HG03280 (cell line): ENCODE measurements around the gene MAST3.
A peak's percentile ranks its signal among the peaks of the same experiment; 100 is the strongest.

Source experiments
- ATAC-seq: cut with Tn5 transposase; IDR thresholded peaks from one replicate; pipeline ENCODE4 v1.9.1; 2021; ENCODE audit warnings: mild to moderate bottlenecking, moderate library complexity; ENCODE audit not compliant: unreplicated experiment

Gene MAST3

DNA sequence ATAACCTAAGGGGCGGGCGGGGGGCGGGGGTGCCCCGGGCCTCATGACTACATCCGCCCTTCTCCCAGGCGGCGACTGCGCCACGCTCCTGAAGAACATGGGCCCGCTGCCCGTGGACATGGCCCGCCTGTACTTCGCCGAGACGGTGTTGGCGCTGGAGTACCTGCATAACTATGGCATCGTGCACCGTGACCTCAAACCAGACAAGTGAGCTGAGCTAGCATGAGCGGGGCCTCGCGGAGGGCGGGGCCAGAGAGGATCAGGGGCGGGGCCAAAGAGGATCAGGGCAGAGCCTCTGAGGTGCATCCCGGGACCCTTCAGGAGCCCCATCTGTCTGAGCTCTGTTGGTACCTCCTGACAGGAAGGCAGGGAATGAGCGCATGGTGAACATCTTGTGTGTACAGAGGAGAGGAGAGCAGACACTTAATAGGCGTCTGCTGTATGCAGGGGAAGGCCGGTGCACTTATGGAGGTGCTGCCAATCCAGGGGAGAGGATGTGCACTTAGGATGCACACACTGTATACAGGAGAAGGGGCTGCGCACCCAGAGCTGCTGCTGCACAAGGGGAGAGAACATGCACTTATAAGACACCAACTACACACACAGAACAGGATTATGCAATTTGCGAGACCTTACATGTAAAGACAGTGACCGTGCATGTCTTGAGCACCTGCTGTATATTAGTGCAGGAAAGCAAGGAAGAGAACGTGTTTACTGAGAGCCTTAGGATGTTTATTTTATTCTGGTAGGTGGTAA lies 34.4 kb downstream of the MAST3 start:
- no peak for ATAC-seq

DNA sequence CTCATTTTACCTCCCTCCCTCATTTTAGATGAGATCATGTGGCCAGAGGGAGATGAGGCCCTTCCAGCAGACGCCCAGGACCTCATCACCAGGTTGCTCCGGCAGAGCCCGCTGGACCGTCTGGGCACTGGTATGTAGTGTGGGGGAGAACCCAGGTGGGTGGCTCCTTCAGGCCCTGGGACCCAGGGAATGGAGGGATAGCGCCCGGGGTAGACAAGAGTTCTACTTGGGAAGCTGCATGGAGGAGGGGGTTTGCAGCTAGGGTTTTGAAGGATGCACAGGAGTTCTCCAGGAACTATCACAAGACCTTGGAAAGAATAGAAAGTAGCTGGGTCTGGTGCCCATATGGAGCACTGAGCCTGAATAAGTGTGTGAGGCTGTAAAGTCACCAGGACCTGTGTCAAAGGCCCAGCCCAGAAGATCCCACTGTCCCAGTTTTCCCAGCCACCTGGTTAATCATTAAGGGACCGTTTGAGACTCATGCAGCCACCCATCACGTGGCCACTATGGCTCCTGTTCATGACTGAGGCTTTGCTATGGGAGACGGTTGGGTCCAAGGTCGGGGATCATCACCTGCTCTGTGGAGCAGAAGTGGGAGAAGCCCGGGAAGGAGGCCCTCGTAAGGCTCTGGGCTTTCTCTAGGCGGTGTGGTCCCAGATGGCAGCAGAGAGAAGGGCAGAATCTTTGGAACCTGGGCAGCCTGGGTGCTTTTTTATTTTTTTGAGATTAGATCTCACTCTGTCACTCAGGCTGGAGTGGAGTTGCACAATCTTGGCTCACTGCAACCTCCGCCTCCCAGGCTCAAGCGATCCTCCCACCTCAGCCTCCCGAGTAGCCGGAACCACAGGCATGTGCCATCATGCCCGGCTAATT lies 38.4 kb downstream of the MAST3 start:
- no peak for ATAC-seq

DNA sequence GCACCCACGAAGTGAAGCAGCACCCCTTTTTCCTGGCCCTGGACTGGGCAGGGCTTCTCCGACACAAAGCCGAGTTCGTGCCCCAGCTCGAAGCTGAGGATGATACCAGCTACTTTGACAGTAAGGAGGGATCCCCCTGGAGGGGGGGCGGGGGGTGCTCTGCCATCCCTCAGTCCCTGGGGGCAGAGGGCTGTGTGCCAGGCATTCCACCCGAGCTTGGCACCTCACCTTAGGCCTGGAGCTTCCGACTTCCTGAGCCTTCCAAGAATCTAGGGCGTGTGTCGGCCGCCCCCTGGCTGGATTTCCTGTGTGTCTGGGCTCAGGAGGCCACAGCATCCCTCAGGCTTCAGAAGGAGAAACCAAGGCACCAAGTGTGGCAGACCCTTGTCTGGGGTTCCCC lies 39.7 kb downstream of the MAST3 start:
- no peak for ATAC-seq

DNA sequence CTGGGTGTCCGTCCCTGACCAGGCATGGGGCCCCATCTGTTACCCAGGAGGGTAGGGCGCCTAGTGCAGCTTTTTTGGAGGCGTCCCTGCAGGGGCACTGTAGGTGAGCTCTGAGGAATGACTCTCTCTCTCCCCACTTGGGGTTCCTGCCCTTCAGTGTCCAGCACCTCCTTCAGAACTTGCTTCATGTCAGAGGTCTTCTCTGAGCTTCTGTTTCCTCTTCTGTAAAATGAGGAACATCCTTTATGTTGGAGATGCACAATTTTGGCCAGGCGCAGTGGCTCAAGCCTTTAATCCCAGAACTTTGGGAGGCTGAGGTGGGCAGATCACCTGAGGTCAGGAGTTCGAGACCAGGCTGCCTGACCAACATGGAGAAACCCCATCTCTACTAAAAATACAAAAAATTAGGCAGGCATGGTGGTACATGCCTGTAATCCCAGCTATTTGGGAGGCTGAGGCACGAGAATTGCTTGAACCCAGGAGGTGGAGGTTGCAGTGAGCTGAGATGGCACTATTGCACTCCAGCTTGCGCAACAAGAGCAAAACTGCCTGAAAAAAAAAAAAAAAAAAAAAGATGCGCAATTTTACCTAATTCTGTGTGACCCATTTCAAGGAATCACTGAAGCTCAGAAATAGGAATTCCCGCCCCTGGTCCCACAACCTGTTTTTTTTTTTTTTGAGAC lies 40.2 kb downstream of the MAST3 start:
- no peak for ATAC-seq

DNA sequence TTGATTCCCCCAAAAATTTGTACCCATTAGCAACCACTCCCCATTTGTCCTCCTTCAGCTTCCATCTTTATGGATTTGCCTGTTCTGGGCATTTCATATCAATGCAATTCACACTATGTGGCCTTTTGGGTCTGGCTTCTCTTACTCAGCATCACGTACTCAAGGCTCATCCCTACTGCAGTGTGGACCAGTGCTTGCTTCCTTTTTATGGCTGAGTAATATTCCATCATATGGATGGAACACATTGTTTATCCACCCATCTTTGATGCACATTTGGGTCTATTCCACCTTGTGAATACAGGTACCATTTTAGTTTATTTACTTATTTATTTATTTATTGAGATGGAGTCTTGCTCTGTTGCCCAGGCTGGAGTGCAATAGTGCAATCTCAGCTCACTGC lies 42.9 kb downstream of the MAST3 start:
- no peak for ATAC-seq

DNA sequence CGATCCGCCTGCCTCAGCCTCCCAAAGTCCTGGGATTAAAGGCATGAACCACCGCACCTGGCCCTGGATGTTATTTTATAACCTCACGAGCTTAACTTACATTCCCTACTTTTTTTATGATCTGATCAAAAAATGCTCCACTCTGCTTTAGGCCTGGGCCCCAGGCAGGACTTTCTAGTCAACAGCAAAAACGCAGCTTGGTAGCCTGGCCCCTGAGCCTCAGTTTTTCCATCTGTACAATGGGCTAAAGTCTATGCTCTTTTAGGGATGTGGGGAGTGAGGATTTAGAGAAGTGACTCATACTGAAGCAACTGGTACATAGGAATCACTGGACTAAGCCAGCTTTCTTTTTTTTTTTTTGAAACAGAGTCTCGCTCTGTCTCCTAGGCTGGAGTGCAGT lies 43.5 kb downstream of the MAST3 start:
- no peak for ATAC-seq

DNA sequence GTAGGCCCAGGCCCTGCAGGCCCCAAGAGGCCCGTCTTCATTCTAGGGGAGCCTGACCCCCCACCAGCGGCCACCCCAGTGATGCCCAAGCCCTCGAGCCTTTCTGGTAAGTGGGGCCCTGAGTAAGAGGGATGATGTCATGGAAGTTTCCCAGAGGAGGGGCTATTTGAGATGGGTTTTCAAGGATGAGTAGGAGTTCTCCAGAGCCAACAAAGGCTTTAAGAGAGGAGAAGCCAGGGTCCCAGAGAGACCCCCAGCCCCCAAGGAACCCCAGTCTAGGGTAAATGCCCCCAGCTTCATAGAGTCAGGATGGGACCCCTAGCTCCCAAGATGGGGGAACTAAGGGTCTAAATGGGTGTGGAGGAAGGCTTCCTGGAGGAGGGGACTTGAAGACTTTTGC lies 46.3 kb downstream of the MAST3 start:
- ATAC-seq: no peak

DNA sequence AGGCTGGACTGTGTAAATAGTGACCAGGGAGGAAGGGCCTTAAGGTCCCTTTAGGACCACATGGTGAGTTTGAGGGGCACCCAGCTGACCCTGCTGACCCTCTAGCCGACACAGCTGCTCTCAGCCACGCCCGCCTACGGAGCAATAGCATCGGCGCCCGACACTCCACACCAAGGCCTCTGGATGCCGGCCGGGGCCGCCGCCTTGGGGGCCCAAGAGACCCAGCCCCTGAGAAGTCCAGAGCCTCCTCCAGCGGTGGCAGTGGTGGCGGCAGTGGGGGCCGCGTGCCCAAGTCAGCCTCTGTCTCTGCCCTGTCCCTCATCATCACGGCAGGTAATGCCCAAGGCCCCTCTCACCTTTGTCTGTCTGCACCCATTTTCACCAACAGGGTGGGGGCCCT lies 46.8 kb downstream of the MAST3 start:
- ATAC-seq: no peak

DNA sequence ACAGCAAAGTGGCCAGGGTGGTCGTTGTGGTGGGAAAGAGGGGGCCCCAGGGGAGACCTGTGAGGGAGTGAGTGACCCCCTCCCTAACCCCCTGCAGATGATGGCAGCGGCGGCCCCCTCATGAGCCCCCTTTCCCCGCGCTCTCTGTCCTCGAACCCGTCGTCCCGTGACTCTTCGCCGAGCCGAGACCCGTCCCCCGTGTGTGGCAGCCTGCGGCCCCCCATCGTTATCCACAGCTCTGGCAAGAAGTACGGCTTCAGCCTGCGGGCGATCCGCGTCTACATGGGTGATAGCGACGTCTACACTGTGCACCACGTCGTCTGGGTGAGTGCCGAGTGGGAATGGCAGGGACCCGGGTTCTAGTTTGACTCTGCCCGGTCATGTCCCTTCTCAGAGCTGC lies 47.3 kb downstream of the MAST3 start:
- ATAC-seq: no peak

DNA sequence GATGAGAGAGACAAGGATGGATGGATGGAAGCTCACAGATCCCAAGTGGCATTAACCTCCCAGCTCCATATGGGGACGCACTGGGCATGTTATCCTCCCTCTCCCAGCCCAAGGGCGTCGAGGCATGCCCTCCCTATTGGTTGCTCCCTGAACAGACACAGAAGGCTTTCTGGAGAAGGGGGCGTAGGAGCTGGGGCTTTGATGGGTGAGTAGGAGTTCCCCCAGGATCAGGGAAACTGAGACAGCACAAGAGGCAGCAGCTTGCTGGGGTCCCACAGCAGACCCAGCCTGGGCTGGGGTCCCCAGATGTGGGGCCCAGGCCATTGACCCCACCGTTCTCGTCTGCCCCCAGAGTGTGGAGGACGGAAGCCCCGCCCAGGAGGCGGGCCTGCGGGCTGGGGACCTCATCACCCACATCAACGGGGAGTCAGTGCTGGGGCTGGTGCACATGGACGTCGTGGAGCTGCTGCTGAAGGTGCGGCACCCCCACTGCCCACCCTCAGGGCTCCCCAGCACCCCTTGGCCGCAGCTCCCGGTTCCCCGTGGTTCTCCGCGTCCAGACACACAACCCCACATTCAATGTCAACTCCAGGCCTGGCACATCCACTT lies 47.9 kb downstream of the MAST3 start:
- ATAC-seq: no peak

DNA sequence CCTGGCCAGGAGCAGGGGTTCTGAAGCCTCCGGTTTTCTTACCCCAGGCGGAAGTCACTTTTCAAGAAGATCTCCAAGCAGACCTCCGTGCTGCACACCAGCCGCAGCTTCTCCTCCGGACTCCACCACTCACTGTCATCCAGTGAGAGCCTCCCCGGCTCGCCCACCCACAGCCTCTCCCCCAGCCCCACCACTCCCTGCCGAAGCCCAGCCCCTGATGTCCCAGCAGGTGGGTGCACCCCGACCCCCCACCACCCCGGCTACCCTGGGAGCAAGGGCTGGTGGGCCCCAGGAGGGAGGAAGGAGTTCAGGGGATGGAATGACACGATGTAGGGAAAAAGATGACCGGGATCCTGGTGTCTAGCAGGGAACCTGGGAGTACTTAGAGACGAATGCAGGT lies 49.8 kb downstream of the MAST3 start:
- no peak for ATAC-seq

DNA sequence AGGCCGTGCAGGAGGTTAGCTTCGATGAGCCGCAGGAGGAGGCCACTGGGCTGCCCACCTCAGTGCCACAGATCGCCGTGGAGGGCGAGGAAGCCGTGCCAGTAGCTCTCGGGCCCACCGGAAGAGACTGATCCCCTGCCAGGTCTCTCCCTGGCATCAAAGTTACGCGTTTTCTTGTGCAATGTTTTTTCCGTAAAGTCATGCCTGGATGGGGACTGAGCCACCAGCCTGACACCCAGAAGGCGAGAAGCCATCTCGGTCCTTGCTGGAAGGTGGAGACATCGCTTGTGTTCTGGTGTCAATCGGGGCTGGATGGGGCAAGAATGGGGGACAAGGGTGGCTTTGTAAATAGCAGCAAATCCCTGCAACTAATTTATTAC lies 52.0 kb downstream of the MAST3 start:
- ATAC-seq: no peak

DNA sequence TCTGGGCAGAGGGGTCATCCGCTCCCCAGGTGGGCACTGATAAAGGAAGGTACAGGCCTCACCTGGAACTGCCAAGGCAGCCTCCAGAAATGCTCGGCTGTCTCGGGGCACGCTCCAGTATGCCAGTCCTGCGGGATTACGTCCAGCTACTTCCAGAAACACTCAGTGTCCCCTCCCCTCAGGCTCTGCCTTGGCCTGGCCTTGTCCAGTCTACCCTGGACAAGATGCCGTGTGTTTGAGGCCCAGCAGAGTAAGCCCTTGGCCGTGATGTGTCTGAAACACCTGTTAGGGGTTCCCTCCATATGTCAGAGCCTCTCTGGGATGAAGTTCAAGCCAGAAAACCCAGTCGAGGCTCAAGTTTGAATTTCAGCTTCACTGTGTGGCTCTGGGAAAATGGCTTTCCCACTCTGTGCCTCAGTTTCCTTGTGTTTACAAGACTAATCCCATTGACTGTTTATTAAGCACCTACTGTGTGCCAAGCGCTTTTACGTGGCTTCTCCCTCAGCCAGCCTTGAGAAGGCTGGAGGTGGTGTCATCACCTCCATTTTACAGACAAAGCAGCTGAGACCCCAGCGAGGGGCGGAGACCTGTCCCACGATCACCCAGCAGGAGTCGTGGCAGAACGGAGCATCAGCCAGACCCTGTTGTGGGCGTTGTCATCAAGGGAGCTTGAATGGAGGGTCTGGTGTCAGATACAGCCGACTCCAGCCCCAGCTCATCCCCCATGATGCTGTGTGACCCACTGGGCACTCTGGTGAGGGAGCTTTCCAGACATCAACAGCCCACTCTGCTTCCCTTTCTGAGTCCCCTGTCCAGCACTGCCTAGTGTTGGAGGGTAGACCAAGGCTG lies 53.4 kb downstream of the MAST3 start:
- ATAC-seq: no peak

DNA sequence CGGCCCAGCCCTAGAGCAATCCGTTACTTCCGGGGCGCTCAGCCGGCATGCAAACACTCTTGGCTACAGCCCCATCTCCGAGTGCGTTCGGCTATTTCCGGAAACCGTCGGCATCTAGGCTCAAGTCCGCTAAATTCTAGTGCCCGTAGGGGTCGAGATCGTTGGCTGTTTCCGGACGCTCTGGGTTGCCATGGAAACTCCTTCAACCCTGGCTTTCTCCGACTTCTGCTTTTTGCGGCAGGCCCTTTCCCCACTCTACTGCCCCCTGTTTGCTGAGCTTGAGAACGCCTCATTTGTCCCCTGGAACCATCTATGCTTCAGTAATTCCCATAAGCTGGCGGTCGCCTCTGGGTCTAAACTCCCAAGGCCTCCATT lies 54.9 kb downstream of the MAST3 start:
- ATAC-seq: peak; percentile 59

DNA sequence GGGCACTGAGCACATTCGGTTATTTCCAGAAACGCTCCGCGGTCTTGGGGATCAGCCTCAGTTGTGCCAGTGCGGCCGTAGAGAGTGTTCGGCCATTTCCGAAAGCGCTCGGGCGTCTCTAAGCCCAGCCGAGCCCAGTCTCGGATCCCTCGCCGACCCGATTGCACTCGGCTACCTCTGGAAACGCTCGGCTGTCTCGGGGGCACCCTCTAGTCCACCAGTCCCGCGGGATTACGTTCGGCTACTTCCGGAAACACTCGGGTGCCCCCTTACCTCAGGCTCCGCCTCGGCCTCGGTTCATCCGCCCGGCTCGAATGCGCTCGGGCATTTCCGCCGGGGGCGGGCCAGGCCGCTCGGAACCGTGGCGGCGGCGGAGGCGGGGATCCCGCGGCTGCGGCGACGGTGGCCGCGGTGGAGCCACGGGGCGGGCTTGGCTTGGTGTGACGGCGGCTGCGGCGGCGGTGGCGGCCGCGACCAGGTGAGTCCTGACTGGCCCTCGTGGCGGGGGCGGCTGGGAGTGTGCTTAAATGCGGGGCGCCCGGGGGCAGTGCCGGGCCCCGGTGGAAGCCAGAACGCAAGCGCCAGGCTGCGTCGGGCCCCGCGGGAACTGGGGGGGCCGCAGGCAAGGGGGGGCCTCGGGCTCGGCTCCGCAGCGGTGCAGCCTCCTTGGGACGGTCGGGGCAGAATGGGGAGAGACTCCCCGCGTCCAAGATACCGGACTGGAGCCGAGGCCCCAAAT lies 55.4 kb downstream of the MAST3 start, which contains the start of gene PIK3R2:
TSS of gene PIK3R2 (plus strand) at position 347 of the 739 bp plus-strand sequence. CDS start 2,717 bp downstream, outside the sequence.
- peak; percentile 75 for ATAC-seq

DNA sequence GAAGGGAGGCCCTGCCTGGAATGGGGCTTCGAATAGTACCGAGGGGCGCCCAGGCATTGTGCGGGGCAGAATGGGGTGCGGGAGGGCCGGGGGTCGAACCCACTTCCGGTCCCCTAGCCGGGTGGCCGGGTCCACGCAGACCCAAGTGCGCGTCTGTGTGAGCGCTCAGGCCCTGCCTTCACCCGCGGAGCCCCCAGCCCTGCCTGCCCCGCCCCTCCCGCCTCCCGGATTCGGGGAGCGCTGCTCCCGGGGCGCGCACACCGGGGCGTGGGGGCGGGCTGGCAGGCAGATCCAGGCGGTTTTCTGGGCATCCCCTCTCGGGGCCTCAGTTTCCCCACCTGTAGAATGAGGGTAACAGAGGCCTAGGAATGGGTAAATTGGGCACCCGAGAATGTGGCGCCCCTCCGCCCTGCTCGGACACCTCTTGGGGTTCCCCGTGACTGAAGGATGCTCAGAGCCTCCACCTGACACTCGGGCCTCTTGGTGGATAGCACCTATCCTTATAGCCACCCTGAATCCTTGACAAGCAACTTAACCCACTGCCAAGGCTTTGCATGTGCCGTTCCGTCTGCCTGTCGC lies 56.1 kb downstream of the MAST3 start:
- ATAC-seq: no peak

DNA sequence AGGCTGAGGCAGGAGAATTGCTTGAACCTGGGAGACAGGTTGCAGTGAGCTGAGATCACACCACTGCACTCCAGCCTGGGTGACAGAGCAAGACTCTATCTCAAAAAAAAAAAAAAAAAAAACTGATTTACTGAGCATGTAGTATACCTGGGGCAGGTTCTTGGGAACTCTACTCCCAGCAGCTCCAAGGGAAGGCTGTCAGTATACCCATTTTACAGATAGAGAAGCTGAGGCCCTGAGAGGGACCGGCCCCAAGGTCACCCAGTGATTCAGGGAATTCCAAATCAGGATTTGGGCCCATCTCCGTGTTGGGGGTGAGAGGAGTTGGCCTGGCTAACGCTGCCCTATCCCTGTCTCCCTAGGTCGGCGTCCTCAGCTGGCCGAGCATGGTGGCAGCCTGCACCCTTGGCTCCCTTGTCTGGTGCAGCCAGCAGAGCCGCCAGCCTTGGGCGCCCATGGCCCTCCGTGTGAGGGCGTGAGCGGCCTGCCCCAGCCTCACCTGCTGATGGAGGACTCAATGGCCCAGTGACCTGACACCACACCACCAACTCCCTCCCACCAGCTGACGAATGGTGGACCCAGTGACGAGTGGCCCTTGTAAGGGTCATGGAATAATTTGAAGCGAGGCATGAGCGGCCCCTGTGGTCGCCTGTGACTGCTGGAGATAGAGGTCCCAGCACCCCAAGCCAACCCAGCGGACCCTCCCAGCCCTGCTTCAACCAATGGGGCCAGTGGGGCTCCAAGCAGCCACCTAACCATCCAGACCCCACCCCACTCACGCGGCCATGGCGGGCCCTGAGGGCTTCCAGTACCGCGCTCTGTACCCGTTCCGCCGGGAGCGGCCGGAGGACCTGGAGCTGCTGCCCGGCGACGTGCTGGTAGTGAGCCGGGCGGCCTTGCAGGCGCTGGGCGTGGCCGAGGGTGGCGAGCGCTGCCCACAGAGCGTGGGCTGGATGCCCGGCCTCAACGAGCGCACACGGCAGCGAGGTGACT lies 57.8 kb downstream of the MAST3 start:
- no peak for ATAC-seq

DNA sequence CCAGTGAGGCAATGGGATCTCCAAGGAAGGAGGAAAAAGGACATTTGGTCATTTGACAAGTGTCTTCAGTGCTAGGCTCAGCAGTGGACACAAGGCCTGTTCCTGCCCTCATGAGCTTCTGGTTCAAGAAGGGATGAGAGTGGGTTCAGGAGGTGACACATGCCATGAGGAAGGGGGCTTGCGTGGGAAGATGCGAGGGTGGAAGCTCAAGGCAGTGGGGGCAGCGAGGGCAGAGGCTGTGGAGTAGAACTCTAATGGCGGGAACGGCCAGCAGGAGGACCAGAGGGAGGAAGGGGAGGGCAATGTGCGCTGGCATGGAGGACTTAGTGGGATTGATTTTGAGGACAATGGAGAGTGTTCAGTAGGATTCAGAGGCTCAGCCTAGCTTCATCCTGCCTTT lies 58.7 kb downstream of the MAST3 start:
- ATAC-seq: no peak
